NCI-H2171 (cell line): ENCODE results near the gene HLF.

Experiments
- DNase-seq: peaks from one replicate; lab custom pipeline; 2025; lab: John Stamatoyannopoulos, UW

The HLF gene

DNA sequence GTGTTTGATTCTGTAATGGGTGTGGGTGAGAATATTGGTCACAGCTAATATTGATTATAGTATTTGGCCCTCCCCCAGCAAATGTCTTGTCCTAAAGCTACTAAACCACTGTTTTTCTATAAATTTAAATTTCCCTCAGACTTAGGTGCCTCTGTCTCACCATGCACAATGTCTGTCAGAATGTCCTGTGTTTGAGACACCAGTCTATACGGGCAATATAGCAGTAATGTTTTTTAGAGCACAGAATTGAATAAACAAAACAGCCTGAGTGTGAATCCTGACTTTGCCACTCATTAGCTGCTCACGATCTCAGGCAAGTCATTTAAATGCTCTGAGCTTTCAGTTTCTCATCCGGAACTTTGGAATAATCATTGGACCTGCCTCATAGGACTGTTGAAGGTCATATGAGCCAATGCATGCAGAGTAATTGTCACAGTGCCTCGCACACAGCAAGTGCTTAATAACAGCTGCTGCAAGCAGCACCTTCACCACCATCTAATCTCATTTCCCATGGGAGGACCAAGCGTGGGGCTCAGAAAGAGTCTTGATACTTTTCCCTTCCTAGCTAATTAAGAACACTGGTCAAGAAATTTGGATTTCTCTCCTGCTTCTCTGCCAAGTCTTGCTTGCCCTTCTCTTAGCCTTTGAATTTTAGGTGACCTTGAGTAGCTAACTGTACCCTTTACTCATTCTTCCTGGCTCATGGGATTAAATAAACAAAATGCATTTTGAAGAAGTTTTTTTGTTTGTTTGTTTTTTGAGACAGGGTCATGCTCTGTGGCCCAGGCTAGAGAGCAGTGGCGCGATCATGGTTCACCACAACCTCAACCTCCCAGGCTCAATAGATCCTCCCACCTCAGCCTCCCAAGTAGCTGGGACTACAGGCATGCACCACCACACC is 9.8 kb downstream of the HLF start:
- no peak for DNase-seq

DNA sequence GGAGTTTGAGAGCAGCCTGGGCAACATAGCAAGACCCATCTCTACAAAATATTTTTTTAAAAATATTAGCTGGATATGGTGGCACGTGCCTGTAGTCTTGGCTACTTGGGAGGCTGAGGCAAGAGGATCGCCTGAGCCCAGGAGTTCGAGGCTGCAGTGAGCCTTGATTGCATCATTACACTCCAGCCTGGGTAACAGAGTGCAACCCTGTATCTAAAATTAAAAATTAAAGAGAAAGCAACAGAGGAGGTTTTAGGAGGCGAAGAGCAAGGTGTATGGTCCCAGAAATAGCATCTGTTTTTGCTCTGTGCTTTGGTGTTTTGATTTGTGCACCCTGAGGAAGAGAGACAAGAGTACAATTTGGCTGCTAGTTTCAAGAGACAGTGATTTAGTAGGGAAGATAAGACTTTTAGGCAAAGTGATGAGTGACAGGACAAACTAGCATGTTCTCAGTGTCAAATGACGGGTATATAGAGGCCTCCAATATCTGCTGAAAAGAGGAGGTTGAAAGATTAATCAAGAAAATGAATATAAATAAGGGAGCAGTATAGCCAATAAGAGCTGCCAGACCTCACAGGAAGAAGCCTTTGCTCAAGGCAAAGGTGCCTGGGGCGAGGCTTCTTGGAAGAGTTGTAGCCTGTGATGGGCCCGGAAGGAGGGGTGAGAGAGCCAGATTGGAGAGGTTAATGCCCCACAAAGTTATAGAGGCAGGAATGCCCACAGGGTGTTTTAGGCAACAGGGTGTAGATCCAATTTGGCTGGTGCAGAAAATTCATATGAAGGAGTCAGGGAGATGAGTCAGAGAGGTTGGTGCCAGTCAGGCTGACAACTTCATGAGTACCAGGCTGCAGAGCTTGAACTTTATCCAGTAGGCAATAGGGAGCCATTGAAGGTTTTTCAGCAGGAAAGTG is 11.4 kb downstream of the HLF start:
- DNase-seq = no peak

DNA sequence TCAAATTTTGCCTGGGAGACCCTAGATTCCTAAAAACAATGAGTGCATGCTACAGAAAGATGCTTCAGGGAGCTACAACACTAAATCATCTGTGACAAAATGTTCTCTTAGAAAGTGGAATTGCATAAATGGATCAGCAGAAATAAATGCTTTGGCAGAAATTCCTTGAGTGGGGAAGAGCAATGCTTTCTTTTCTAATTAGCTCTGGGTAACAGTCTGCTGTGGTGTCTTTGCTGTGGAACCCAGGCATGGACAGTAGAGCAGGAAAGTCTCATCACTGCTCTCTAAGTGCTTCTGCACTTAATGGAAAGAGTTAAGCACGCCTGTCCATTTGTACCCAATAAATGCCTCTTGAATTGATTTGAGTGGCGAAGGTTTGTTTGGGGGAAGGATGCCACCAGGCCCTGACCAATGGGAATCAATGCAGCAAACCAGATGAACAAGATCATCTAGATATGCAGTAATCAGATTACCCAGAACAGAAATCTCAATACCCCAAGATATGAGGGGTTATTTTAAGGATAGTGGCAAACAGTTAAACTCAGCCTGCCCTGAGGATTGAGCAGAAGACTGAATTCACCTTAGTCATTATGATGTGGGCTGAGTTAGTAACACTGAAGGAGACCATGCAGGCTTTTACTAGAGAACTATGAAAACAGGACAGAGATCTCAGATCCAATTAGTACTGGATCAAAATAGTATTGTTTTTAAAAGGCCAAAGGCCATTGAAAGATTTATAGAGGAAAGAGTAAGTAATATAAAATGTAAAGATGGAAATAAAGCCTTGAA is 13.6 kb downstream of the HLF start:
- DNase-seq = no peak

DNA sequence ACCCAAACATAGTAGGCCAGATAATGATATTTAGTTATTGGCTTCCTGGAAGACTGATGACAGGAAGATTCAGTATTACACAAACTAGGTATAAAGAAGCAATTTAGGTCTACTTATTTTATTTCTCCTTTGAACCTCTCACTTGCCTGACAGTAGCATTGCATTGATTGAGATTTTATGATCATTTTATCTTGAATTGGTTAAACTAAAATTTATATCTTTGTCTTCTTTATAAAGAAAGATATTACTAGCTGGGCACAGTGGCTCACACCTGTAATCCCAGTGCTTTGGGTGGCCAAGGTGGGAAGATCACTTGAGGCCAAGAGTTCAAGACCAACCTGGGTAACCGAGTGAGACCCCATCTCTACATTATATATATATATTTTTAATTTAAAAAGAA is 14.4 kb downstream of the HLF start:
- no peak for DNase-seq

DNA sequence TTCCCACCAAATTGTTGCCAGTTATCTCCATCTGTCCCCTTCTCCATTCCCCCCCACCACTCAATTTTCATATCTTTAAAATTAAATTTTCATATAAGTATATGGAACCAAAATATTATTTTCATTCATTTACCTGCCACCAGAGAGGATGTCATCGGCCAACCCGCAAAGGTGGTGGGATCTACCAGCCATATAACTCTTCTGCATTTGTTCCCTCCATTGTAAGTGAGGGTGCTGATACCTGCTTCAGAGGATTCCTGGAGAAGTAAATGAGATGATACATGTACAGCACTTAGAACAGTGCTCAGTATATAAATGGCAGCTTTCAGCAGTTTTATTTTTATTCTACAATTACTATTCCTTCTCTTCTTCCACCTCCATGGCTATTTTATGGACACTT is 15.0 kb downstream of the HLF start:
- no peak for DNase-seq

DNA sequence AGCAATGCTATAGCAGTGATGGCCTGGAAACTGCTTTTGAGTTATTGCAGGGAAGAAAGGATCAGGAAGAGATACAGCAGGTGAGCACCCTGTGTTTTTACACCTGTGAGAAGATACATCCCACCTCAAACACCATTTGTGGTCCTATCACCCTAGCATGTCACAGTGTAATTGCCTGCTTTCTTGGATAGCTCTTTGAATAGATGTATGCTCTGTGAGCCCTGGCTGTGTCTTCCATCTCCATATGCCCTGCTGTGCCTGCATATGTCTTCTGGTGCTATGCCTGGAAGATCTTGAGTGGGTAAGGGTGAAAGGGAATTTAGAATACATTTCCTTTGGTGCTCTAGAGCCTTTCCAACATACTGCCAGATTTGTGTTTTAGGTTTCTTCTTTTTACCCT is 15.5 kb downstream of the HLF start:
- no peak for DNase-seq

DNA sequence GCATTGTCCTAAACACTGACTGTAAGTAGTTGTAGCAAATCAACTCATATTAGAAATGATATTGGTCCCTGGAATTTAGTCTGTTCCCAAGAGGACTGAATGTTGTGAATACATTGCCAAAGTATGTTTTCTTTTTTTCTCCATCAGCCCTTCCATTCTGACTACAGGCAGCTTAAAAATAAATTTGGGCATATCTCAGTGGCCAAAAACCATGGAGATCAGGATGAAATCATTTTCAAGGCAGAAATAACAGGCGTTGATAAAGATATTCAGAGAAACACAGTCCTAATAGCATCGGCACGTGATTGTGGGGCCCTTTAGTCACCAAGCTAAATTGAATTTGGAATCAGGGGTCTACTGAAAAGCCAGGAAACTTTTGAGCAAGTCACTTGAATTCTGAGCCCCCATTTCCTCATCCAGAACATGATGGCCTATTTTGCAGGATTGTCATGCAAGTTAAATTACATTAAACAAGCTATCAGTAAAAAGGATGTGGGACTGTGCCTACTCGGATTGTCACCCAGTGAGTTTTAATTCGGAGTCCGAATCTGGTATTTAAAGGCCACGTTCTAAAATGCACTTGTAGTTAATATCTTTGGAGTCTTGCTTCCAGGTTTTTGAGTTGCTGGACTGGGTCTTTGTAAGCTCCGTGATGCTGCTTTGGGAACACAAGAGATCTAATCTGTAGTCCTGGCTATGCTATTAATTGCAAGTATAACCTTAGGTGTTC is 17.1 kb downstream of the HLF start:
- DNase-seq = no peak

DNA sequence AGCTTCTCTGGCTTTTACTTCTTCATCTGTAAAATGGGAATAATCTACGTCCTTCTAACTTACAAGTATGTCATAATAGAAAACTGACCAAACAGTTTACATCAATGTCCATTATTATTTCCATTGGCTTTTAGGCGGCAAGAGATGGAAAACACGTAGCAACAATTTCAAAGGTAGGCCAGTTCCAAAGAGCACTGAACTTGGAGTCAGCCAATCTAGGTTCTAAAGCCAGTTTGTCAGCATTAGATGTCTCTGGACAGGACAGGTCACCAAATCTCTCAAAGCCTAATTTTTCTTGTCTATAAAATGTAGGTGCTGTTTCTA is 17.6 kb downstream of the HLF start:
- DNase-seq = no peak

DNA sequence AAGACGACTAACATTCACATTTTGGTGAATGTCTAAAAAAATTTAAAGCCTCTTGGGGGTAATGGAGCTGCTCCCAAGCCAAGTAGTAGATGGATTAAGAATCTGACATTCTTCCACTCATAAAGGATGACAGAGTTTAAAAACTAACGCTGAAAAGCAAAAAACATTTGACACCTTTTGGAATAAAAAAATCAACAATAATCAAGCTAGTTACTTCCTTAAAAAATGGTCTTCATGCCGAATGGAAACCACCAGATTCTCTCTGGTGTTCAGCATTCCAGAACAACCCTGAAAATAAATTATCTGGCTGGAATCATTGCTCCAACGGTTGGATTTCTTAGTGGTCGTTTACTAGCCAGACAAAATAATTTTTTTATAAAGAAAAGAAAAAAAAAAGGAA is 18.0 kb downstream of the HLF start:
- no peak for DNase-seq

DNA sequence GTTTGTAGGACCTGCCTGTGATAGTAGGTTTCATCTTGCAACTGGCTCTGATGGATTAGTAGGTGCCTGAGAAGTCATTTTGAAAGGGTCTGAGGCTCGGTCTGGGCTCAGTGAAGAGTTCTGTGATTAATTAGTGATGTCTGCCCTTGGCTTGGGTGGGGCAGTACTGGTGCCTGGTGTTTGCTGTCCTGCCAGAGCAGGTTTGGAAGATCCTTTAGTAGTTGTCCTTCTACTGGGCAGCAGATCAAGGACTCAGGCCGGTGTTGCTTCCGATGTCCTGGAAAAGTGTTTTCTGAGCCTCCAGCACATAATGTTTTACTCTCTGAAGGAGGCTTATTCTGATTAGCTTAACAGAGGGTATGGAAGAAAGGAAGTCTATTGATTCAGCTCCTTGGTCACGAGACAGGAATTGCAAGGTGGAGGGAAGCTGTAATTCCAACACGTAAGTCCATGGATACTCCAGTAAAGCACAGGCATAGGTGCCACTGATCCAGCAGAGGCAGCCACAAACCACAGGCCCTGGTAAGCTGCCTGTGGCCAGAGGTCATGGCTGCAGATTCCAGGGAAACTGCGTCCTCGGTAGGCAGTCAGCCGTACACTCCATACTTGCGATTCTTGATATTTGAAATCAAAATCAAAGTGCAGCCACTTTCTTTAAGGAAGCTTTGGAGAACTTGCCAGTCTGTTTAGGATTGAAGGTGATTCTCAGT is 18.7 kb downstream of the HLF start:
- DNase-seq = no peak

DNA sequence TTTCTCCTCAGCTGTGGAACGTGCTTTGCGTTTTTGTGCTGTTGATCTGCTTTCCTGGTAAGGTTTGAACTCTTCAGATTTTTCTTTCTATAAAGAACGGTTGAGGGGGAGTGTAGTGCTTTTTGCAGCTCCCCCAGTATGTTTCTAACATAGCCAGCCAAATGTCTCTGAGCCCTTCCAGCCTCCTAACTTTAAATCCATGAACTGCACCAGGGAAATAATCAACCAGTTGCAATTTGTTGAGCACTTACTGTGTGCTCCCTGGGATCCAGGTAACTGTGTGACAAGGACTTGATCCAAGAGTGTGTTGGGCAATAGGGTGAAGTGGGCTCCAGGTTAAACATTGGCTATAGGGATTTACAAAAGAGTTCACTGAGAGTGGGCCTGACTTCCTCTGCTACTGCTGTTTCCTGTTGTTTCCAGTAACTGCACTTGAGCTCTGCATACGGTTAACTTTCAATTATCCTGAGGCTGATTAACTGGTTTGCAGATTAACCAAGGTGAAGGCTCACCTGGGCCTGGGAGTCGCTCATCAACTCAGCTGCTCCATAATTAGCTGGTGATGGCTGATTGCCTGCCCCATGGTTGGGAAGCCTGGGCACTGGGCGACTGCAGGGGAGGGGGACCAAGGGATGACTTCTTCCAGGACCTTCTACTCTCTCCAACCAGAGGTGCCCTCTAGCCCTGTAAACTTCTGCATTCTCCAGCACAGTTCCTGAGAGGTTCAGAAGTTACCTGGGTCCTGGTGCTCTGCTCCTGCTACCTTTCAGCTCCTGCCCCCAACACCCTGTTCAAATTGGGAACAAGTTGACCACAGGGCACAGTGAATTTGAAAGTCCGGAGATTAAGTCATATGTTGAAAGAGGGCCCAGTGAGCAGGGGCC is 19.5 kb downstream of the HLF start:
- DNase-seq = no peak

DNA sequence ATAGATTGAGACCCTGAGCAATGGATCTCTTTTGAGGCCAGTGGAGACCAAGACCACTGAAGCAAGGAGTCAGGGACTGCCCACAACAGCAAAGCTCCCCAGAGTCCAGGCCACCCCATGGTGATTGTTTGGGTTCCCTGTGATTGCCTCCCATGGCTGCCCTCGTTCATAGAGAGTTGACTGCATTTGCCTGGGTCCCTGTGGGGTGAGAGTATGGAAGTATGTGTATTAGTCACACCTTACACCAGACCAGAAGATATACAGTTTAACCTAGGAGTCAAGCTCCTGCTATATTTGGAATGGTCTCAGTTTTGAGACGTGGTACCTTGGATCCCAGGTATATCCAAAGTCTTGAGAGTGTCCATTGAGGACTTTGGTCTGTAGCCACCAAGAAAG is 20.2 kb downstream of the HLF start:
- no peak for DNase-seq

DNA sequence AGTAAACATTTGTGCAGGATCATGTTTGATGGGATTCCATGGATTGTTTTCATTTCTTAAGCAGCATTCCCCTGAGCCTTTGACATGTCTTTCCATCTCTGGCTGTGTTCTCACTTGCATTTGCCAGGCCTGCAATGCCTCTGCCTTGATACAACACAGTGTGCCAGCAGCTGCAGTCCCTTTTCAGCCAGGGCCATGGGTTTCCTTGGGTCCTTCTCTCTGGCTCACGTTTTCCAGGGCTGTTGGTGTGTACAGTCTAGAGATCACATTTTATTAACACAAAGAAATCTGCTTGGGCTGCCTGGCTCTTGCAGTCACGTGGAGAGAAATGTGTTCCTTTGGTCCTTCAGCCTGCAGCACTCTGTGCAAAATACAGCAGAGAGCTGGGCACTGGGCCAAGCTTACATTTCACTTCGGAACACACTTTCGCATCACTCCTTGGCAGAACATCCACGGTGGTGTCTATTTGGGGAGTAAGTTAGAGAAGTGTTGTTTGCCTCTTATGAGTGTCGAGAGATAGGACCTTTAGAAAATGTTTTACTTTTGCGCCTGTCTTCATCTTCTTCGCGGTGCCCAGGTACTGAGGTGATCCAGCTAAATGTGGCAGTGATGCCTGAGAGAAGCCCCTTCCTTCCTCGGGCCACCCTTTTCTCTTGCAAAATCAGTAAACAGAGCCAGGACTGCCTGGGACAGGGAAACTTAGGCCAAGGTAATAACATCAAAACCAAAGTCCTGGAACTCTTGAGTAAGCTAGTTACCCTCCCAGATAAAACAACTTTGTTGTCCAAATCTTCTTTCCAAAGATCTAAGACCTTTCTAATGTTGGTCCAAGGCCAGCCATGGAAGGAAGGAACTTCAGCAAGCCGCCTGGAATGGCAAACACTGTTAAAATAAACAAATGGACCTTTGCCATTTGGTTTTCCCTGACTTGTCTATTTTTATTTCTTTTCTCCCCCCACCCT is 20.9 kb downstream of the HLF start:
- no peak for DNase-seq

DNA sequence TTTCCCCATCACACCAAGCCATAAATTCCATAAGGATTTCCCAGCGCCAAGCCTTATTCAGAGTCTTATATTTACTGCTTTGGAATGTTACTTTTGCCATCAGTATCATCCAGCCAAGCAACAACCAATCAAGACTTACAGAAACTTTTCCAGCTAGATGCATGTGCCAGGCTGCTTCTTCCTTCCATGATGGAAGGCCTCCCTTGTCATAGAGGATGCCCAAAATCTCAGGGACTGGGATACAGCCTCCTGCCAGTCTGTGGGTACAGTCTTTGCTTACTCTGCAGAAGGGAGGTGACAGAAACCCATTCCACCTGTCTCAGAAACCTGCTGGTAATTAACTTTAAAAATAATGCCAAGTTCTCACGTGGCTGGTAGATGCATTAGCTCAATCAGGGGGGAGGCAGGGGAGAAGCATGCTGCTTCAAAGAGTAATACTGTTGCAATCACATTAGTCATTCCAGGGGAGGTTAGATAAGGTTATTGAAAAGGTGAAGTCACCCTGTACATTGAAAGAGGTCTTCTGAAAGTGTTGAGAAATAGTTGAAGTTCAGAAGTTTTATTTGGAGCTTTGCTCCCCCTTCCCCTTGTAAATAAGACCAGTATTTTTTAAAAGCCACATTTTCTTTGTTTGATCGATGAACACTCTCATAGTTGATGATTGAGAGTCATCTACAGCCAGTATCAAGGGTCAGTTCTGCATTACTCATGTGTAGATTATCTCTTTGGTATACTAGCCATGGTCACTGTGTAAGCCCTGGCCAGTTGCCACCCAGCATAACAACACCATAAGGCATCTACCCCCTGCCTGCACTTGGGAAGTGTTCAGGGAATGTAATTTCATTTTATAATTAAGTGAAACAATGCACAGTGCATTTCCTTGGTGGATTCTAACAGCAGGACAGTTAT is 22.2 kb downstream of the HLF start:
- DNase-seq = no peak

DNA sequence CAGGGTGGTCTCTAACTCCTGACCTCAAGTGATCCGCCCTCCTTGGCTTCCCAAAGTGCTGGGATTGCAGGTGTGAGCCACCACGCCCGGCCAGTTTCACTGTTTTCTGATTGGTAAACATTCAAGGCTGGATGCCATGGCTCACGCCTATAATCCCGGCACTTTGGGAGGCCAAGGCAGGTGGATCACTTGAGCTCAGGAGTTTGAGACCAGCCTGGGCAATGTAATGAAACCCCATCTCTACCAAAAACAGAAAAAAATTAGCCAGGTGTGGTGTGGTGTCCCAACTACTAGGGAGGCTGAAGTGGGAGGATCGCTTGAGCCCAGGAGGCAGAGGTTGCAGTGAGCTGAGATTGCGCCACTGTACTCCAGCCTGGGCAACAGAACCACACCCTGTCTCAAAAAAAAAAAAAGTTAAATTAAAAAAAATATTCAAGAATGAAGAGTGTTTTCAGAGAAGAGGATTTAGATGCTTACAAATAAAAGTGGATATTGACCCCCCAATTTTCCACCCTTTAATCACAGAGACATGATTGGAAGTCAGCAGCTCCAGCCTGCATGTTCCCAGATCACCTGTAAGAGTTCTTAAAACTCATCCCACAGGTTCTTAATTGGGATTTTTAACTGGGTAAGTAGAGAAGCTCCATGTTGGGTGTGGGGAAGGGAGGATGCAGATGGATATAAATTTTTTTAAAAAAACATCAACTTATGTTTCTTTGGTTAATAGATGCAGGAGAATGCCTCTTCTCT is 23.8 kb downstream of the HLF start:
- DNase-seq = no peak

DNA sequence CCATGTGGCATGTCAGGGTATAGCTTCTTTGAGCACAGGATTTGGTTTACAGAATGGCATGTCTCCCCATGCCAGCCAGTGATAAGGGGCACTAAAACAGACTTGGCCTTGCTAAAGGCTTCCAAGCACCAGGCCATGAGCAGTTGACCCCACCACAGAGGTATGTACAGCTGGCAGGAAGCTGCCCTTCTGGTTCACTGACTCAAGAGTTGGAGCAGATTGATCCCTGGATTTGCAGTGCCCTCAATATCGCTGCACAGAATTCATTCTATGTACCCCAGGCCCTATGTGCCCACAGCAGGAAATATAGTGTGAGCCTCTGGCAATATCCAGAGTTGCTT is 24.3 kb downstream of the HLF start:
- no peak for DNase-seq

DNA sequence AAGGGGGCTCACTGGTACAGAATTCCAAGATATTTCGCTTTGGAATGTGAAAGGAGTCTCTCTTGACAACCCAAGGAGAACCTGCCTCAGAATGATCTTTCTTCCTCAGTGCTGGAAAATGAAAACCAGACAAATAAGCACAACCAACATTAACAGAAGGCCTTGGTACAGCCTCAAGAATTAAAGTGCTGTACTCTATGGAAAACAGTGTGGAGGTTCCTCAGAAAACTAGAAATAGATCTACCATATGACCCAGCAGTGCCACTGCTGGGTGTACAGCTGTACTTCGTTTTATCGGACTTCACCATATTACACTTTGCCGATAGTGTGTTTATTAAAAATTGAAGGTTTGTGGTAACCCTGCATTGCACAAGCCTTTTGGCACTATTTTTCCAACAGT is 25.2 kb downstream of the HLF start:
- no peak for DNase-seq
